Measurements from ENCODE around the gene CCNG2.

DNA sequence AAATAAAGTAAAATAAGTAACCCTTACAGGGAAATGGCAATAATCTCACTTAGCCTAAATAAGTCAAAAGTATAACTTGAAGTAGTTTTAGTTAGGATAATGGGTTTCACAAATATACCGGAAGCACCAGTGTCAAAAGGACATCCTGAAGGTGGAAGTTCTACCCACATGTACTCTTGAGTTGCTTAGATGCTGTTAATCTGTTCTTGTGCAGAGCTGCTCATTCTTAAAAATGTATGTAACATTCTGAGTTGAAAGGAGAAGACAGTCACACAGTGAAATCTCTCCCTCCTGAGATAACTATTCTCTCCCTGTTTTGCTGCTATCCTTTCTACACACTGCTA lies 11.2 kb upstream of the CCNG2 start:
- TF ChIP-seq, protein P1, sequence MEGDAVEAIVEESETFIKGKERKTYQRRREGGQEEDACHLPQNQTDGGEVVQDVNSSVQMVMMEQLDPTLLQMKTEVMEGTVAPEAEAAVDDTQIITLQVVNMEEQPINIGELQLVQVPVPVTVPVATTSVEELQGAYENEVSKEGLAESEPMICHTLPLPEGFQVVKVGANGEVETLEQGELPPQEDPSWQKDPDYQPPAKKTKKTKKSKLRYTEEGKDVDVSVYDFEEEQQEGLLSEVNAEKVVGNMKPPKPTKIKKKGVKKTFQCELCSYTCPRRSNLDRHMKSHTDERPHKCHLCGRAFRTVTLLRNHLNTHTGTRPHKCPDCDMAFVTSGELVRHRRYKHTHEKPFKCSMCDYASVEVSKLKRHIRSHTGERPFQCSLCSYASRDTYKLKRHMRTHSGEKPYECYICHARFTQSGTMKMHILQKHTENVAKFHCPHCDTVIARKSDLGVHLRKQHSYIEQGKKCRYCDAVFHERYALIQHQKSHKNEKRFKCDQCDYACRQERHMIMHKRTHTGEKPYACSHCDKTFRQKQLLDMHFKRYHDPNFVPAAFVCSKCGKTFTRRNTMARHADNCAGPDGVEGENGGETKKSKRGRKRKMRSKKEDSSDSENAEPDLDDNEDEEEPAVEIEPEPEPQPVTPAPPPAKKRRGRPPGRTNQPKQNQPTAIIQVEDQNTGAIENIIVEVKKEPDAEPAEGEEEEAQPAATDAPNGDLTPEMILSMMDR (CRISPR knock-in tag; IDR thresholded peaks at IDR 0.05) = no peak
- no peak for TF ChIP-seq CCAR2 (optimal IDR thresholded peaks at IDR 0.05; ENCODE audit: low read depth, low read length)
- TF ChIP-seq NFIC (IDR thresholded peaks at IDR 0.05; ENCODE audit: low read length) = no peak
- no peak for TF ChIP-seq ZNF318 (CRISPR knock-in tag; IDR thresholded peaks at IDR 0.05)

All from HepG2 (cell line).